HCT116 (cell line): Measurements from ENCODE around the gene CD9. TPM values are rescaled to one million over a fixed set of nuclear protein-coding genes. Genes with fewer than 3 reads are reported as not detected.

Source experiments
- ATAC-seq: fragments of 200-7000 bp; cut with Tn5 transposase; 2 replicates; pipeline ENCODE4 v1.9.1; 2020; ENCODE audit warnings: mild to moderate bottlenecking, moderate library complexity
- BruUV-seq: library from RNA; stranded (reverse); fragments of 400-500 nt; replicated peaks from 2 replicates; lab custom pipeline; 2021; lab: Mats Ljungman, UMichigan
- CTCF ChIA-PET: fragments of 300-600 bp; sonication (Branson Sonifier 250); formaldehyde crosslinking; loops from one replicate; lab custom pipeline; 2021; ENCODE audit warnings: antibody characterized with exemption; lab: Charles Lee
- POLR2A ChIA-PET: fragments of 300-600, 350-600 bp; sonication (Branson Sonifier 250); formaldehyde crosslinking; loops from one replicate; lab custom pipeline; 2021; ENCODE audit warnings: antibody characterized with exemption; lab: Charles Lee
- RAD21 ChIA-PET, 2 experiments: fragments of 300-600 bp; sonication (Branson Sonifier 250); formaldehyde crosslinking; loops; one replicate each; lab custom pipeline; 2023; ENCODE audit warnings: low total read pairs in 2 of 2; ENCODE audit not compliant: uncharacterized antibody in 2 of 2, unreplicated experiment in 2 of 2, low non-redundant PET in 1 of 2; lab: Charles Lee
- DNase-seq: peaks from one replicate; pipeline ENCODE4 v3.0.0-alpha.2; 2010; ENCODE audit warnings: low read depth, low spot score
- H2AFZ ChIP-seq: fragments of 200-600 bp; shearing (Covaris generic), sonication (generic); 2 replicates; pipeline ENCODE4 v1.6.1; 2017; ENCODE audit warnings: low read depth, mixed run types, mixed read lengths, antibody characterized with exemption, low read length; ENCODE audit not compliant: poor library complexity, severe bottlenecking
- H3K27ac ChIP-seq: 2 replicates; pipeline ENCODE4 v1.5.1; 2012; ENCODE audit warnings: low read depth, low read length
- H3K27me3 ChIP-seq: fragments of 200-600 bp; sonication (generic); 2 replicates; pipeline ENCODE4 v1.6.1; 2016; ENCODE audit warnings: mixed run types, low read length, mixed read lengths; ENCODE audit not compliant: insufficient read depth
- H3K36me3 ChIP-seq, 2 experiments: fragments of 200-500 bp in 1 of 2; fragments of 200-600 bp in 1 of 2; sonication (Bioruptor generic) in 1 of 2; sonication (generic) in 1 of 2; 2 replicates each; pipeline versions ENCODE4 v1.5.1 to v1.6.1; 2014 to 2016; ENCODE audit warnings: low read length in 2 of 2, inconsistent platforms in 1 of 2, mixed read lengths in 1 of 2, mixed run types in 1 of 2; ENCODE audit not compliant: insufficient read depth in 2 of 2, control insufficient read depth in 1 of 2
- H3K4me1 ChIP-seq, 2 experiments: fragments of 200-600 bp in 1 of 2; sonication (generic) in 1 of 2; 2 replicates each; pipeline versions ENCODE4 v1.5.1 to v1.6.1; 2012 to 2017; ENCODE audit warnings: low read length in 2 of 2, inconsistent platforms in 1 of 2, mild to moderate bottlenecking in 1 of 2, mixed read lengths in 1 of 2, mixed run types in 1 of 2, moderate library complexity in 1 of 2; ENCODE audit not compliant: insufficient read depth in 2 of 2, control insufficient read depth in 1 of 2
- H3K4me2 ChIP-seq: fragments of 200-600 bp; sonication (generic); 2 replicates; pipeline ENCODE4 v1.6.1; 2017; ENCODE audit warnings: mixed run types, low read length, mixed read lengths
- H3K4me3 ChIP-seq, 2 experiments: fragments of 200-600 bp in 1 of 2; sonication (generic) in 1 of 2; replicated peaks in 1 of 2; 2 replicates each; pipeline ENCODE4 v1.5.1; 2011 to 2016; ENCODE audit warnings: low read length in 2 of 2, control low read depth in 1 of 2, low read depth in 1 of 2, mild to moderate bottlenecking in 1 of 2, mixed read lengths in 1 of 2, mixed run types in 1 of 2
- H3K79me2 ChIP-seq: fragments of 200-600 bp; sonication (generic); 2 replicates; pipeline ENCODE4 v1.6.1; 2017; ENCODE audit warnings: mild to moderate bottlenecking, mixed run types, low read length, moderate library complexity, mixed read lengths; ENCODE audit not compliant: insufficient read depth
- H3K9ac ChIP-seq: fragments of 200-600 bp; sonication (generic); 2 replicates; pipeline ENCODE4 v1.6.1; 2016; ENCODE audit warnings: low read length, mixed read lengths
- H3K9me2 ChIP-seq: fragments of 200-600 bp; sonication (generic), shearing (Covaris generic); 2 replicates; pipeline ENCODE4 v1.6.1; 2017; ENCODE audit warnings: mixed run types, mild to moderate bottlenecking, moderate library complexity; ENCODE audit not compliant: insufficient read depth
- H3K9me3 ChIP-seq, 2 experiments: fragments of 200-500 bp in 1 of 2; fragments of 200-600 bp in 1 of 2; sonication (Bioruptor generic) in 1 of 2; sonication (generic) in 1 of 2; 2 replicates each; pipeline ENCODE4 v1.6.1; 2014 to 2017; ENCODE audit warnings: low read length in 2 of 2, mixed read lengths in 2 of 2, inconsistent platforms in 1 of 2, low read depth in 1 of 2, mild to moderate bottlenecking in 1 of 2, mixed run types in 1 of 2, moderate library complexity in 1 of 2; ENCODE audit not compliant: control insufficient read depth in 1 of 2, insufficient read depth in 1 of 2
- H4K20me1 ChIP-seq: fragments of 200-600 bp; sonication (generic), shearing (Covaris generic); 2 replicates; pipeline ENCODE4 v1.6.1; 2017; ENCODE audit warnings: mixed run types, mild to moderate bottlenecking, moderate library complexity; ENCODE audit not compliant: insufficient read depth
- ATF3 ChIP-seq: IDR thresholded peaks from 2 replicates; pipeline ENCODE4 v1.6.1; 2012
- CTCF ChIP-seq, 3 experiments: fragments of 200-600 bp in 1 of 3; sonication (generic) in 1 of 3; IDR thresholded peaks in 2 of 3; conservative IDR thresholded peaks in 1 of 3; 2 replicates each; pipeline ENCODE4 v1.5.1; 2012 to 2017; ENCODE audit warnings: low read depth in 2 of 3, low read length in 2 of 3, antibody characterized with exemption in 1 of 3, borderline replicate concordance in 1 of 3, control low read depth in 1 of 3, mild to moderate bottlenecking in 1 of 3, mixed read lengths in 1 of 3, mixed run types in 1 of 3, moderate library complexity in 1 of 3; ENCODE audit not compliant: insufficient read depth in 1 of 3
- EGR1 ChIP-seq: IDR thresholded peaks from 2 replicates; pipeline ENCODE4 v1.6.1; 2012; ENCODE audit warnings: low read depth
- ELF1 ChIP-seq: IDR thresholded peaks from 2 replicates; pipeline ENCODE4 v1.6.1; 2012; ENCODE audit warnings: low read depth, borderline replicate concordance
- EZH2phosphoT487 ChIP-seq: fragments of 200-600 bp; IDR thresholded peaks from 2 replicates; pipeline ENCODE4 v1.6.1; 2018; ENCODE audit warnings: antibody characterized with exemption, borderline replicate concordance
- JUND ChIP-seq: IDR thresholded peaks from 2 replicates; pipeline ENCODE4 v1.6.1; 2012
- MAX ChIP-seq: IDR thresholded peaks from 2 replicates; pipeline ENCODE4 v1.6.1; 2012
- POLR2A ChIP-seq: IDR thresholded peaks from 2 replicates; pipeline ENCODE4 v1.7.0; 2011; ENCODE audit warnings: borderline replicate concordance; ENCODE audit not compliant: insufficient read depth, insufficient read length; ENCODE audit errors: extremely low read depth
- POLR2AphosphoS5 ChIP-seq: IDR thresholded peaks from 2 replicates; pipeline ENCODE4 v1.6.1; 2011; ENCODE audit warnings: mild to moderate bottlenecking, low read depth, low read length, moderate library complexity
- RAD21 ChIP-seq: IDR thresholded peaks from 2 replicates; pipeline ENCODE4 v1.6.1; 2012; ENCODE audit warnings: low read depth, mild to moderate bottlenecking
- SP1 ChIP-seq: IDR thresholded peaks from 2 replicates; pipeline ENCODE4 v1.6.1; 2012; ENCODE audit warnings: low read depth
- SRF ChIP-seq: IDR thresholded peaks from 2 replicates; pipeline ENCODE4 v1.6.1; 2012; ENCODE audit warnings: low read depth
- TCF7L2 ChIP-seq: IDR thresholded peaks from 2 replicates; pipeline ENCODE4 v1.7.0; 2011; ENCODE audit warnings: borderline replicate concordance, inconsistent platforms; ENCODE audit not compliant: insufficient read depth, insufficient read length; ENCODE audit errors: extremely low read depth
- ZNF274 ChIP-seq: fragments of 200-500 bp; sonication (Bioruptor generic); IDR thresholded peaks from 2 replicates; pipeline ENCODE4 v1.6.1; 2014; ENCODE audit warnings: mild to moderate bottlenecking, low read depth, low read length, inconsistent platforms
- intact Hi-C: fragments of 100-400 bp; cut with micrococcal nuclease; formaldehyde crosslinking; loops from 2 replicates; pipeline ENCODE4 v1.10.0; 2022
- total RNA-seq: library from RNA; stranded (reverse); gene quantifications from one replicate; pipeline ENCODE4 v1.2.1, GENCODE V29; 2021; ENCODE audit not compliant: unreplicated experiment

The CD9 gene
- total RNA-seq, 1 experiment from 2014 or later, result 182 TPM

- no peak for TF ChIP-seq CTCF (IDR thresholded peaks at IDR 0.05 in 2 of 3, conservative IDR thresholded peaks at IDR 0.05 in 1 of 3; ENCODE audit: borderline replicate concordance in 1 of 3, insufficient read depth in 1 of 3, low read depth in 2 of 3, low read length in 2 of 3)
- no peak for TF ChIP-seq RAD21
- no peak for TF ChIP-seq TCF7L2
- TF ChIP-seq EGR1, result no peak
- no peak for TF ChIP-seq ATF3
- no peak for TF ChIP-seq SP1
- no peak for TF ChIP-seq SRF
These were observed 1.6 kb downstream of the CD9 start (continued) for GRCh38 chr12:6201826-6202225.

- Histone ChIP-seq H2AFZ (no peak overlapping the region), H3K79me2 (peaks cover 70% of the 10 kb centered on the region), H3K9me2 (no peaks in the 10 kb centered on the region), H3K4me3 (no peak overlapping the region), H3K27me3 (no peaks in the 10 kb centered on the region), H3K36me3 (peaks cover 2 to 10% of the 10 kb centered on the region in 2 experiments; a peak in 1 of 4 replicates), H3K9ac (peak overlapping the region; percentile 95; the same call in 1 of the 2 replicates), H3K4me1 (peaks cover 32 to 70% of the 10 kb centered on the region in 2 experiments), H3K9me3 (no peaks in the 10 kb centered on the region), H3K4me2 (peak overlapping the region; percentile 82), H3K27ac (no peak overlapping the region), H4K20me1 (no peaks in the 10 kb centered on the region)
- ChIA-PET RAD21 (interaction anchor here in 1 of 2 experiments (2.7 kb wide), 1 partner anchor 82 kb away, joined by 7 read pairs; no protein-coding TSS in a partner anchor), POLR2A (interaction anchor here (1.6 kb wide), 1 partner anchor 11 kb away, joined by 4 read pairs; no protein-coding TSS in a partner anchor), CTCF (interaction anchor here (2.1 kb wide), 1 partner anchor 76 kb away, joined by 8 read pairs; no protein-coding TSS in a partner anchor)
- intact Hi-C loops, result no loop called here
- DNase-seq (no peak), ATAC-seq (no peak)
- no peak for TF ChIP-seq JUND
- TF ChIP-seq MAX, result no peak
- TF ChIP-seq ZNF274, result no peak
- no peak for TF ChIP-seq ELF1
- TF ChIP-seq ATF3, result no peak
- TF ChIP-seq POLR2A, result no peak
- no peak for TF ChIP-seq SRF
- no peak for TF ChIP-seq POLR2AphosphoS5
- TF ChIP-seq EZH2phosphoT487, result no peak
- BruUV-seq, result no TSS peak
These were observed 2.1 kb downstream of the CD9 start for GRCh38 chr12:6202304-6202703.
